UCSD-AML1 (cell line): ENCODE data around the gene SLITRK3.
A peak's percentile ranks its signal among the peaks of the same experiment; 100 is the strongest.
"Not testable (repeated sequence)": the region's sequence is repeated elsewhere in the genome, so short reads cannot be mapped to it uniquely, and the experiment has no call there.

Experiments
- DNase-seq: peaks from one replicate; lab custom pipeline; 2025; ENCODE audit not compliant: unreplicated experiment; lab: John Stamatoyannopoulos, UW

SLITRK3 gene

DNA sequence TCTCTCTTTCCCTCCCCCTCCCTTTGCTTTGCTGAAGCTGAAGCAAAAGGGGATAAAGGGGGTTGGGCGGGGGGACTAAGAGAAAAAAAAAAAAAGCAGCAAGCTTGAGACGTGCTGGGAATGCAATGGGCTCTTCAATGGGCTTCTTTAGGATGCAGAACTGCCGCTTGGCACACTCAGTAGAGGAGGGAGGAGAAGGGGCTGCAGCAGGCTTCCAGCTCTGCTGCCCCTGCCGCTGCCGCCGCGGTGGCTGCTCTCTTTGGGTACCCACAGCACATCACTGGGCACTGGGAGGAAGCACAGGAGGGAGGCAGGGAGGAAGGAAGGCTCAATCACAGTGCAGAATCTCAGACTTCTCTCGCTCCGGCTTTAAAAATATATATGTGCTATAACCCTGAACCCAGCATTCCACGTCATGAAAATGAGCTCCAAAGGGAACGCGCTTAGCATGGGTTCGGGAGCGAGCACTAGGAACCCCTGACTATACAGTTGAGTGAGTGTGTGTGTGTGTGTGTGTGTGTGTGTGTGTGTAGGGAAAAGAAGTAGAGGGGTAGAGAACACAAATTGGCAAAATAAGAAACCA lies 3.5 kb downstream of the SLITRK3 start:
- DNase-seq, result no peak

DNA sequence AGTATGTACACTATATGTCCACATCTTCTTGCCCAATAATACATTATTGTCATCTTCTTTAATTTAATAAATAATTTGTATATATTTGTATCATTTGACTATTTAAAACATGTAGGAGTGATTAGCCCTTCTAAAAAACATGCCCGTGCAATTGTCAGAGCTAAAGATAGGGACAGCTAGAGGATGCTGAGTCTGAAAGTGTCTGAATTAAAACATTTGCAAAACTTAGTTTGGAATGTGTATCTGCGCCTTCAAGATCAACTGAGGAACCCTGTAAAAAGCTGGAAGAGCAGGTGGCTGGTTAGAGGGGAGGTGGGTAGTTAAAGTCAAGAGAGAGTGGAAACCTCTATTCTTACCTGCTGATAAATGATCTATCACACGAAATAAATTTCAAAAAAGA lies 4.7 kb downstream of the SLITRK3 start:
- no peak for DNase-seq

DNA sequence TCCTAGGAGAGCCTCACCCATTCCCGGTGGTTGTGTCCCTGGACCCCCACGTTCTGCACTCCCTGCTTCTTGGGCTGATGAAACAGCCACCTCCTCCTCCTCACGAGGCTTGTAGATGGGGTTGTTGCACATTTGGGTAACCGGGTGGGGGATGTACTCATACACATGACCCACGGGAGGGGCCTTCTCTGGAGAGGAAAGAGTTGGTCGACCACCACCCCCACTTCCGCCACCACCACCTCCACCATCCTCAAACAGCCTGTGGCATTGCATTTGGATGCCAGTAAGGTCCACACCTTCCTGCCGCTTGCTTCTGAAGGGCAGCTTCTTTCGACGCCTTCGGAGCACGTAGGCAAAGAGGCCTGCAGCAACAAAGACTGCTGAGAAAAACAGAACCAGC lies 7.7 kb downstream of the SLITRK3 start:
- no peak for DNase-seq

DNA sequence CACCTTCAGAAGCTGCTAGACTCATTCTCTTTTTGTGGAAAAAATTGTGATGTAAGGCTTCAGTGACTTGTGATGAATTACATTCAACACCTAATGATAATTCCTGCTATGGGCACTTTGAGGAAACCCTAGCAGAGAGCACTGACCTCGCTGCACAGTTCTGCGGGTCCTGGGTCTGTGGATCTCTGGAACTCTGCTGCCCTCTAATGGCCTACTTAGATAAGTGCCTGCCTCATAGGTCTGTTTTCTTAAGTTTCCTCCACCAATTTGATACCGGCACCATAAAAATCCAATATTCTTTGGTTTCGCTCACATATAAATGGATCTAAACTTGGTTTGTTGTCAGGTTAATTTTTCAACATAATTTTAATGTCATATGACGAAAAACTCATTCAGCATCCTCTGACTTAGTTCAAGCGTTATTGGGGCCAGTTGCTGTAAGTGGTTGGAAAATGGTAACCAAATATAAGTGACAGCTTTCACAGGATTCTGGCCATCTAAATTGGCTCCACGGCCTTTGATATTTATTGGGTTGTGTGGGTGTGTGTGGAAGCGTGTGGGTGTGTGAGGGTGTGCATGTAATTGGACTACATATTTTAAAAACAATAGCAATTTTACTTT lies 10.4 kb downstream of the SLITRK3 start:
- DNase-seq, result peak; percentile 18

DNA sequence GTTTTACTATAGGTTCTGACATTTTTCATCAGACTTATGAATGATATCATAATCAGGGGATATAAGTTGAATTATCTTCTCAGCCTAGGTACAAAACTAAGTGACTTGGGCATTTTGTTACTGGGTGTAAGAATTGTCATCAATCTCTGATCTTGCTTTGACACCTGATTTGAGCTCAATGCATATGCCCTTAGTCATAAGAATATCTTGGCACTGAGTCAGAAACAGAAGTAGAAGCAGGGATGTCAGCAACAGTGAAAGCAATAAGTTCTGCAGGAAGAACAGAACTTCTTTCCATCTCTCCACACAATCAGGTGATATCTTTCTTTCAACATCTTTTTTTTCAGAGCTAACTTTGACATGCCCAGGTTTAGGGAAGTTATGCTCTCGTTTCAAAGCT lies 14.6 kb downstream of the SLITRK3 start:
- DNase-seq, result no peak

DNA sequence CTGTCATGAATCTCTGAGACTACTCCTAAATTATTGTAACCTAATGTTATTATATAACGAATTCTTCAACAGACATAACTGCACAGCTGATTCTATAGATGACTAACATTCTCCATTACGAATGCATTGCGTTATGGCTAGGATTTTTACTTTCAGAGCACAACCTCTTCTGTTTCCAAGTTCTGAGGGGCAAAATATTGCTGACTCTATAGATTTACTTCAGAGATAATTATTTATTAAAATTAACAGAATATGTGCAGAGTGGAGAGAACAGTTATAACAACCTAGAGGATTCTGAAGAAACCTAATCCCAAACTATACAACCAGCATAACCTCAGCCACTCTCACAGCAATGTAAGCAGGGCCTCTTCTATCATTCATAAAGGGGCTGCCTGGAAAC lies 25.9 kb downstream of the SLITRK3 start:
- no peak for DNase-seq

DNA sequence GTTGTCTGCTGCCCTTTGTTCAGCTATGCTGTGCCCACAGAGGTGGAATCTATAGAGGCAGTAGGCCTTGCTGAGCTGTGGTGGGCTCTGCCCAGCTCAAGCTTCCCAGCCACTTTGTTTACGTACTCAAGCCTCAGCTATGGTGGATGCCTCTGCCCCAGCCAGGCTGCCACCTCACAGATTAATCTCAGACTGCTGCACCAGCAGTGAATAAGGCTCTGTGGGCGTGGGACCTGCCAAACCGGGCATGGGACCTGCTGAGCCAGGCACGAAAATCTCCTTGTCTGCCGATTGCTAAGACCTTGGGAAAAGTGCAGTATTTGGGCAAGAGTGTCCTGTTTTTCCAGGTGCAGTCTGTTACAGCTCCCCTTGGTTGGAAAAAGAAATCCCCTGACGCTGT lies 26.8 kb downstream of the SLITRK3 start:
- no peak for DNase-seq

DNA sequence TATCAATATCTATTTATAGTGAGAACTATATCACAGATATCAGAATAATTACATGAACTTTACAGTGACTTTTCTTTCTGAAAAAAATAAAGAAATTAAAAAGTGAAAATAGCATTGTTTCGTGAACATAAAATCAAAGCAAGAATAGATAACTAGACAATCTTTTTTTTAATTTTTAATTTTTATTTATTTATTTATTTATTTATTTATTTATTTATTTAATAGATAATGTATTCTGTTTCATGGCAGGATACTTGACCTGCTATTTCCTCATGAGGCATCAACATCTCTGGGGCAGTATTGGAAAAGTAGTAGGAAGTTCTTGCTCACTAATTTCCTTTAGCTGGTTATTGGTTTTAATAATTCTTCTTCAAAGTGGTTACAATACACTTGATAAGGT lies 33.3 kb downstream of the SLITRK3 start:
- no peak for DNase-seq

DNA sequence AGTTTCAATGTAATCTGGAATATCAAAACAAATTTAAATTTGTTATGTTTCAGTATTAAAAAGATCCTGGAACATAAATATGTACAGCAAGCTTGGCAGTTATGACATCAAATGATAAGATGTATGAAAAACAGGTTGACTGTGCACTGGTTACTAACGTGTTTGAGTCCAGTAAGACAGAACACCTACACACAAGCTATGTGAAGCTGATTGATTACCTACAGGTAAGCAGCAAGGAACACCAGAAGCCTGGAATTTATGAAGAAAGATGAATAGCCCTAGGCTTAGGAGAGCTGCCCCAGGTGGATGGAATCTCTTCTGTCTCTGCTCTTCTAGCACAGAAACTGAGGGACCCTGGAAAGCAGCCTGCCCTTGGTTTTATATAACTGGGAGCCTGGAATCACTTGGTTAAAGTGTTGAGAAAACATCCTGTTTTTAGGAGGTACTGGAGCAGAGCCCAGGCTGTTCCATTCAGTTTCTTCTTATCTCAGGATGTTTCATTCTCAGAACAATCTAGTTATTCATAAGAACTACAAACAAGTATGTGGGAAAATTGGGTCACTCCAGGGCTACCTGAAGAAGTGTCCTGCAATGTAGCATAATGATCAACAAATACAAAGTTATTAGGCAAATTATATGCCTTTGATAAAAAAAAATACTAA lies 36.3 kb downstream of the SLITRK3 start:
- no peak for DNase-seq

DNA sequence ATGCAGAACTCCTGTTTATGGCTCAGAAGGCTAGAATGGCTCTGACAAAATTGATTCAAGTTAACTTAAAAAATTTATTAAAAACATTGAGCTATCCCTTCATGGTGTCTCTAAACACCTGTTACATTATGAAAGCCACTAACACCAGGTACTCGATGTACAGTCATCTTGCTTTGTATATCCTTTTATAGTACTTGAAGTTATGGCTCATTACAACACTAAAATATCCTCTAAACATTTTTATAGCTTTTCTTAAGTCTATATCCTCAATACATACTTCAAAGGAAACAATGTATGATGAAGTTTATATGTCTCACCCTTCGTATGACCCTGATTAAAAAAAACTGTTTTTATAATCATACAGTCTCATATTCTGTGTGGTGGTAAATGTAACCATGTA lies 38.2 kb downstream of the SLITRK3 start:
- no peak for DNase-seq

DNA sequence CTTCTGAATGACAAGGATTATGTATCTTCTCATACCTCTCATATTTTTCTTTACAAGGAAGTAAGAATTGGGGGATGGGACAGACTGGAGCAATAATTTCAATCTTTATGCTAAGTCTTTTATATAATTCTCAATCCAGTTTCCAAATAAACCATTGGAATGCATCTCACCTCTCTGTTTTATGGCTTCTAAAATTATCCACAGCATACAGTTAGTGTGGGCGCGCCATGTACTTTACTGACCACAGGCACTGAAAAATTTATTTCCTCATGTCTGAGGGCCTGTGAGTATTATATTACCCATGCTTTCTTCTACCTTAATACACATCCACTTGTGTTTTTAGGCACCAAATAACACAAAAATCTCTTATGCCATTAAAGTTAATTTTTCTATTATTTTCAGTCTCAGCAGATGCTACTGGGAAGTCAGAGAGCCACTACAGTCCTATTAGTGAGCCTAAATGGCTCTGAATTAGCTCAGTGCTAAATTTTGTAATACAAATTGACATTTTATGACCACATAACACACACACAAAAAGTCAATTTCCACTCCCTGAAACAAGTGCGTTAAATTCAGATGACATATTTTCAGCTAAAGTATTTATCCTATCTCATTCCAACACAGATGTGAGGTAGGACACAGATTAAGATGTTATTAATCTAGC lies 39.3 kb downstream of the SLITRK3 start:
- DNase-seq, result no peak

DNA sequence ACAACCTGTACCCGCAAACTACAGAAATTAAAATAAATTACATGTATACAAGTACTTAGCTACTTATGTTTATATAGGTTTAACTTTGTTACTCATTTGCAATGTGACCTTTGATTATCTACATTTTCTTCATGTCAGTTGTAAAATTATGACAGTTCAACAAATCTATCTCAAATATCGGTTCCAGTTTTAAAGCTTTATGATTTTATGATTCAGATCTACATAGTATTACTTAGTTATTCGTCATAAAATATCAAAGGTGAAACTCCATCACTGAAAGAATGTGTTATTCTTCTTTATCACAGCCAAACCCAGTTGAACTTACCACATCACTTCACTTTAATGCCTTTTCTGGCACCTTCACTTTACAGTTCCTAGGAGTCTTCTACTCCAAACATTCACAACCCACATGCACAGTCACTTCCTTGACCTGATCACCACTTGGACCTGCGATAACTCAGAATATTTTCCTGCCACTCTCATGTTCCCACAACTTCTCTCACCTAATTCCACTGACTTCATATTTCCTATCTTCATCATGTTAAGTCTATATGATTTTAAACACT lies 47.2 kb downstream of the SLITRK3 start:
- DNase-seq, result no peak

DNA sequence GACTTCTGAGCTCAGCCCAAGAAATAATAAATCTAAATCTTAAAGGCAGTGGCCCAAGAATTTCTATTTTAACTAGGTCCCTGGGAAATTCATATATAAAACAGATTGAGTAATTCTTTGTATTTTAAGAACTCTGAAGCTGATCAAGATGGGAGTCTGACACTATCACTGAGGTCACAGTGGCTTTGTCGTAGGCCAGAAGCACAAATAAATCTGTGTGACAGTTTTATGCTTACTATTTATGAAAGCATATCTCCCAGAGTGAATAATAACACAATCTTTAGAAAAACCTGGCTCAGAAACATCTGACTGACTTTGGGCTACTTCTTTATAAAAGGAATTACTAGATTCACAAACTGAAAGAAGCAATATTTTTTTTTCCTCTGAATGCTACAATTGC lies 51.9 kb downstream of the SLITRK3 start:
- DNase-seq, result no peak

DNA sequence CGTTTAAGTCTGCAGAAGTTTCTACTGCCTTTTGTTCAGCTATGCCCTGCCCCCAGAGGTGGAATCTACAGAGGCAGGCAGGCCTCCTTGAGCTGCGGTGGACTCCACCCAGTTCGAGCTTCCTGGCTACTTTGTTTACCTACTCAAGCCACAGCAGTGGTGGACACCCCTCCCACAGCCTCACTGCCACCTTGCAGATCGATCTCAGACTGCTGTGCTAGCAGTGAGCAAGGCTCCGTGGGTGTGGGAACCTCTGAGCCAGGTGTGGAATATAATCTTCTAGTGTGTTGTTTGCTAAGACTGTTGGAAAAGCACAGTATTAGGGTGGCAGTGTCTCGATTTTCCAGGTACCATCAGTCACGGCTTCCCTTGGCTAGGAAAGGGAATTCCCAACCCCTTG lies 56.3 kb downstream of the SLITRK3 start:
- DNase-seq, result not testable (repeated sequence)
